GM18508 (cell line): ENCODE data around the gene RIPPLY1.
"Not testable (repeated sequence)": the region's sequence is repeated elsewhere in the genome, so short reads cannot be mapped to it uniquely, and the experiment has no call there.

Experiments
- ATAC-seq: cut with Tn5 transposase; IDR thresholded peaks from one replicate; pipeline ENCODE4 v1.9.1; 2021; ENCODE audit warnings: moderate number of reproducible peaks; ENCODE audit not compliant: insufficient read depth, unreplicated experiment

The RIPPLY1 gene

DNA sequence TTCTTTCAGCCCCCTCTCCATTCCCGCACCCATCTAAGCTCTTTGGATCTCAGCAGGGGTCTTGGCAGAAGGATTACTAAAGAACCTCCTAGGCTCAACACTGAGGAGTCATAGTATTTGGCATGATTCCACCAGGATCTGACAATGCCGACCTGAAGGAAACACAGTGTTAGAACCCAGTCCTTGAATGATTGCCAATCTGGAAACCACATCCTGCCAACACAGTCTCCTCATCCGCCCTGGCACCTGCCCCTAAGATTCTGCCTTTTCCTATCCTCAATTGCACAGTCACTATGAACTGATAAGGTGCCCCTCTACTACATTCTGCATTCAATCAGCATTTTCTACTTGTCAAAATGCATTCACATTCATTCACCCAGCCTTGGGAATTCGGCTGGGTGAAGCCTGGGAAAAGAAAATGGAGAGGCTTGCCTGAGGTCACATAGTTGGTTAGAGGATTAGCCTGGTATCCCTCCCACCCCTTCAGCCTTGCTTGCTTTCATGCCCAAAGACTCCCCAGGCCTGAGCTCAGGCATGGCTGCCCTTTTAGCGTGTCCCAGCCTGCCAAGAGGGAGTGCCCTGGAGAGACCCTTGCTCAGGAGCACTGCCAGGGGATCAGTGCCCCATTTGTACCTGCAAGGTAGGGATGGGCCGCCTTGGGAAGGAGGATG, 14.8 kb upstream of the RIPPLY1 start:
- no peak for ATAC-seq

DNA sequence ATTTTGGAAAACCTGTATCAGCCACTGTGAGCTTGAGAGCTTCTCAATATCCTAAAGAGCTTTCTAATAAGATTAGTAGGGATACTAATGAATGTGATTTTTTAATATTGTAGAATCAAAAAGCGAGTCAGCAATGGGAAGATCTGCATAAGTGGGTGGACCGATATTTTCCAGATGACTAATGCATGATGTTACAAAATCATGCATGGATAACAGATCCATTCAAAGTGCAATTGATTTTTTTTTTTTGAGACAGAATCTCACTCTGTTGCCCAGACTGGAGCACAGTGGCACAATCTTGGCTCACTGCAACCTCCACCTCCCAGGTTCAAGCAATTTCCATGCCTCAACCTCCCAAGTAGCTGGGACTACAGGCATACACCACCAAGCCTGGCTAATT, 9.7 kb upstream of the RIPPLY1 start:
- ATAC-seq = no peak

GRCh38 chrX:106906361-106906760, 3.2 kb upstream of the RIPPLY1 start:
- no peak for ATAC-seq

- no peak for ATAC-seq
These were observed 2.0 kb upstream of the RIPPLY1 start for GRCh38 chrX:106905064-106905708.

GRCh38 chrX:106903856-106904528, 851 bp upstream of the RIPPLY1 start:
- ATAC-seq = no peak

GRCh38 chrX:106902684-106903083, 457 bp downstream of the RIPPLY1 start:
- no peak for ATAC-seq

DNA sequence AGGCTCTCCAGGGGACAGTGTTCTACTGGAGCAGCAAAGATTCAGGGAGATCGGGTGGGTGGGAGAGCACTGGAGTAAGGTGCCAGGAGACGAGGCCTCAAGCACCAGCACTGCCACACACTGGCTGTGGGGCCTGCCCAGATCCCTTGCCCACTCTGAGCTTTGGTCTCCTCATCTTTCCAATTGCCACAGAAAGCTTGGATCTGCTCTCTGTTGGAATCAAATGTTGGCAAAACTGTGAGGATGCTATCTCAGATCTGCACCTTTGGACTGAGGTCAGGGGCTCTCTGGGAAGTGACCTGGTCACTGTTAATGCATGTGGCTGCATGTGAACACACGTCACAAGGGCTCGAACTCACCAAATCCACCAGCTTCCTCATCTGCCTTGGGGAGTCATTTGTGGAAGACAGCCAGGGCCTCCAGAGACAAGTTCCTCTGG, 1.3 kb downstream of the RIPPLY1 start:
- no peak for ATAC-seq

- no peak for ATAC-seq
These were observed 1.8 kb downstream of the RIPPLY1 start for GRCh38 chrX:106901341-106901740.

- ATAC-seq = no peak
These were observed 3.3 kb downstream of the RIPPLY1 start for GRCh38 chrX:106899841-106900240.

DNA sequence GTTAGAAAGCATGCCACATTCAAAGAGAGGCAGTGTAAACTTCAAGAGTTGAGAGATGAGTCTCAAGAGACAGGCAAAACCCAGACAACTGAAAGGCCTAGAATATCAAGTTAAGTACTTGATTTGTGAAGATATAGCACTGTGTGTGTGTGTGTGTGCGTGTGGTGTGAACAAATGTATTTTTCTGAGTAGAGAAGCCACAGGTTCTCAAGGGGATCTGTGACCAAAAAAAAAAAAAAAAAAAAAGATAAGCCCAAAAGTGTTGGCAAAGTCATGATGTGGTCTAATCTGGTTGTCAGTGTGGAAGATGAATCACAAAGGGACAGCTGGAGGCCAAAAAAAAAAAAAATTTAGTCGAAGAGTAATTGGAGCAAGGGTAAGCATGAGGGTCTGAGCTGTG, 3.9 kb downstream of the RIPPLY1 start:
- ATAC-seq = no peak

DNA sequence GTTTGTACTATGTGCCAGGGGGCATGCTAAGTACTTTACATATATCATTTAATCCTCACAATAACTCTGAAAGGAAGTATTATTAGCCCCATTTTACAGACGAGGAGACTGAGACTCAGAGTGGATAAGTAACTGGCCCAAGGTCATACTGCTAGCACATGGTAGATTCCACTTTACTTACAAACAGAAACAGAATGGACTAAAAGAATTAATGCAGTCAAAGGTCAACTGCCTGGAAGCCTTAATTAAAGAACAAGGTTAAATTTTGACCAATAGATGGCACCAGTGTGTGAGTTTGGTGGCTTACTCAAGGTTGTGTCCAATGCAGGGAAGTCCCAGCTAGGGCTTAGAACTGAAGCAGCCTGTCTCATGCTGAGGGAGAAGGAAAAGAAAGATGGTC, 4.7 kb downstream of the RIPPLY1 start:
- peak; percentile 60 for ATAC-seq

GRCh38 chrX:106897259-106897658, 5.9 kb downstream of the RIPPLY1 start:
- no peak for ATAC-seq

GRCh38 chrX:106894978-106895452, 8.1 kb downstream of the RIPPLY1 start:
- ATAC-seq = no peak

DNA sequence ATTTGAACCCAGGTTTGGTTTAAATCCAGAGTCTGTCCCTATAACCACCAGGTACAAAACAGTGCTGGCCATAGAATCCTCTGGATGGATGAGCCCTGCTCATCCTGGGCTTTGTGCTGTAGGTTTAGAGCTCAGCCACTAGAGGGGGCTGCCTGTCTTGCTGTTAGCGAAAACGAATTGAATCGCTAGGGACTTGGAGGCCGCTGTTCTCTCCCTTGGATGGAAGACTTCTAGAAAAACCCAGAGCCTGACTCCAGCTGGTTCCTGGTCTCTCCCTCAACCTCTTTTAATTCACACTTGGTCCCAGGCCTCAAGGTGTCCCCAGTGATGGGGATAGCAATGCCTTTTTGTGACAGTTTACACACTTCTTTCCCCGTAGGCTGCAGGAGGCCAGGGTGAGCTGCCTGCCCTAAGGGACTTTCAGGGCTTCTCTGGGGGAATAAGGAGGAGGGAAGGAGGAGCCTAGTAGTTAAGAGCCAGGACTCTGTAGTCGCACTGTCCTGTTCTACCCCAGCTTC, 8.7 kb downstream of the RIPPLY1 start:
- peak; percentile 60 for ATAC-seq

DNA sequence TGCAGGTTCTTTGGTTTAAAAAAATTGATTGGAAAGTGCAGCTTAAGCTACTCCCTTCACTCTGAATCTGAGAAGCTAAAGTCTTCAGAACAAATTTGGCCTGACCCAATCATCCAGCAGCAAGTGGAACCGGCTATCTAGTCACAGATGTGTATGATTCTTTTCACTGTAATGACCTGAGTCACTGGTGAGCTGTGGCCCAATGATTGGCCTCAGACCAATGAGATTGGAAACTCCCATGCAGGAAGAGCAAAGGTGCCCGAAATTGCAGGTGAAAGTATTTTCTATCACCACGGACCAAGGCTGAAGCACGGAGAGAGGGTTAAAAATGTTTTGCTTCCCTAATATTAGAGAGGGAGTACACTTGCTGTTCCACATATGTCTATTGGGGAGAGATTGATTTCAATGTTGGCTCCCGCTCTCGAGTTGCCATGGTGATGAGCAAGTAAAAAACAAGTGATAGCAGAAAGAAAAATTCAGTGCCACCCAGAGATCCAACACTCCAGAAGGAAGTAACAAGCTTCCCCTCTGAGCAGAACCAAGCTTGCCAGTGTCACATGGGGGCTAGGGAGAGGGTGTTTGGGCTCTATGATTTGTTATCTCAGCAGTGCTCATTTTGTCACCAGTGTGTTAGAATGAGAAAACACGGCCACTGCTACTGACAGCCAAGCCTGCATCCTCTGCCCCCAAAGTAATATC, 11.2 kb downstream of the RIPPLY1 start:
- no peak for ATAC-seq

- no peak for ATAC-seq
These were observed 13.7 kb downstream of the RIPPLY1 start for GRCh38 chrX:106889468-106889867.

DNA sequence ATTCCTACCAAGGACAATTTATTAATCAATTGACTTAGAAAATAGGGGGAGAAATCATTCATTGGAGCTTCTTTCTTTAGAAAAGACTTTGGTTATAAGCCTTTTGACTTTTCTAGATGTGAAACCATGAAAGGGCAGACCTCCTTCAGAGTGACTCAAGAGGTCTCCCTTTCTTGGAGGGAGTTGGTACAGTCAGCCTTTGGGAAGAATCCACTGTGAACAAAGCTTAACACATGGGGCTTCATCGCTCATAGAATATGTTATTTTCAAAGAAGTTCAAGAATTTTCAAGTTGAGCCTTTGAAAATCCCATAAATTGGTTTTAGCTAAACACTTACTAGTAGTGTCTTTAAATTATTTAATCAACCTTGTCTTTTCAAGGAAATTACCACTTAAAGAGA, 28.0 kb downstream of the RIPPLY1 start:
- ATAC-seq = no peak

- ATAC-seq = no peak
These were observed 29.1 kb downstream of the RIPPLY1 start for GRCh38 chrX:106874075-106874474.

GRCh38 chrX:106872796-106873195, 30.3 kb downstream of the RIPPLY1 start:
- not testable (repeated sequence) for ATAC-seq

GRCh38 chrX:106863697-106864096, 39.4 kb downstream of the RIPPLY1 start:
- ATAC-seq = no peak
